Measurements from ENCODE around the gene PRDM11.

- TF ChIP-seq, protein P1, sequence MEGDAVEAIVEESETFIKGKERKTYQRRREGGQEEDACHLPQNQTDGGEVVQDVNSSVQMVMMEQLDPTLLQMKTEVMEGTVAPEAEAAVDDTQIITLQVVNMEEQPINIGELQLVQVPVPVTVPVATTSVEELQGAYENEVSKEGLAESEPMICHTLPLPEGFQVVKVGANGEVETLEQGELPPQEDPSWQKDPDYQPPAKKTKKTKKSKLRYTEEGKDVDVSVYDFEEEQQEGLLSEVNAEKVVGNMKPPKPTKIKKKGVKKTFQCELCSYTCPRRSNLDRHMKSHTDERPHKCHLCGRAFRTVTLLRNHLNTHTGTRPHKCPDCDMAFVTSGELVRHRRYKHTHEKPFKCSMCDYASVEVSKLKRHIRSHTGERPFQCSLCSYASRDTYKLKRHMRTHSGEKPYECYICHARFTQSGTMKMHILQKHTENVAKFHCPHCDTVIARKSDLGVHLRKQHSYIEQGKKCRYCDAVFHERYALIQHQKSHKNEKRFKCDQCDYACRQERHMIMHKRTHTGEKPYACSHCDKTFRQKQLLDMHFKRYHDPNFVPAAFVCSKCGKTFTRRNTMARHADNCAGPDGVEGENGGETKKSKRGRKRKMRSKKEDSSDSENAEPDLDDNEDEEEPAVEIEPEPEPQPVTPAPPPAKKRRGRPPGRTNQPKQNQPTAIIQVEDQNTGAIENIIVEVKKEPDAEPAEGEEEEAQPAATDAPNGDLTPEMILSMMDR (conservative IDR thresholded peaks at IDR 0.05 in 1 of 2, IDR thresholded peaks at IDR 0.05 in 1 of 2; ENCODE audit: extremely low read depth in 1 of 2, insufficient read depth in 1 of 2, low read depth in 1 of 2, low read length in 2 of 2) = no peak
- TF ChIP-seq EZH2 (IDR thresholded peaks at IDR 0.05; ENCODE audit: borderline replicate concordance, low read length) = no peak
Observed at GRCh38 chr11:45263773-45264172, 117.3 kb downstream of the PRDM11 start.
